Lung (tissue), 12 donors: ENCODE results near the gene CRAMP1. TPM values are rescaled to one million over a fixed set of nuclear protein-coding genes. Genes with fewer than 3 reads are reported as not detected.

Experiments
- ATAC-seq: fragments of 200-7000 bp; cut with Tn5 transposase; one replicate; pipeline ENCODE4 v1.9.1; 2020; ENCODE audit warnings: moderate number of reproducible peaks; ENCODE audit not compliant: insufficient read depth, low FRiP score
- DNase-seq, 3 donors: peaks; one replicate each; pipeline ENCODE4 v3.0.0-alpha.2; 2013 to 2017
- H3K27ac ChIP-seq, 2 donors: one replicate each; pipeline ENCODE4 v1.5.1; 2013; ENCODE audit warnings: mild to moderate bottlenecking in 2 of 2, moderate library complexity in 2 of 2, control low read depth in 1 of 2, inconsistent platforms in 1 of 2, low read depth in 1 of 2, low read length in 1 of 2
- H3K27me3 ChIP-seq, 3 donors: one replicate each; pipeline ENCODE4 v1.5.1; 2013; ENCODE audit warnings: low read length in 2 of 3; ENCODE audit not compliant: control insufficient read depth in 3 of 3, insufficient read depth in 3 of 3
- H3K36me3 ChIP-seq, 4 donors: one replicate each; pipeline ENCODE4 v1.5.1; 2013; ENCODE audit warnings: low read length in 4 of 4, mild to moderate bottlenecking in 1 of 4, moderate library complexity in 1 of 4; ENCODE audit not compliant: control insufficient read depth in 4 of 4, insufficient read depth in 4 of 4
- H3K4me1 ChIP-seq, 5 donors: one replicate each; pipeline ENCODE4 v1.5.1; 2013; ENCODE audit warnings: low read length in 5 of 5, mild to moderate bottlenecking in 2 of 5, moderate library complexity in 1 of 5; ENCODE audit not compliant: control insufficient read depth in 5 of 5, insufficient read depth in 5 of 5
- H3K4me3 ChIP-seq: one replicate; pipeline ENCODE4 v1.5.1; 2013; ENCODE audit warnings: mild to moderate bottlenecking, control low read depth, moderate library complexity
- H3K9ac ChIP-seq, 2 donors: one replicate each; pipeline ENCODE4 v1.5.1; 2013; ENCODE audit warnings: low read length in 2 of 2, control low read depth in 1 of 2; ENCODE audit not compliant: insufficient read depth in 1 of 2
- H3K9me3 ChIP-seq, 4 donors: one replicate each; pipeline ENCODE4 v1.5.1; 2013; ENCODE audit warnings: low read length in 3 of 4, mild to moderate bottlenecking in 1 of 4, moderate library complexity in 1 of 4; ENCODE audit not compliant: control insufficient read depth in 4 of 4, insufficient read depth in 3 of 4
- WGBS, 2 donors: extraction: QIAGEN DNeasy Blood & Tissue Kit; methylation state at CpG; one replicate each; pipeline ENCODE4 v1.1.7; 2013; 5-methylcytosine and 5-hydroxymethylcytosine counted together
- polyA plus RNA-seq, 2 donors: library from polyadenylated mRNA; stranded (reverse); fragments of 200-250 nt; gene quantifications; one replicate each; pipeline ENCODE4 v1.2.1, GENCODE V29; 2013
- total RNA-seq, 2 donors: library from RNA; depleted of rRNA in 1 of 2; stranded (reverse); fragments of >200 nt in 1 of 2; gene quantifications; one replicate each; pipeline ENCODE4 v1.2.1, GENCODE V29; 2014 to 2021
- TF ChIP-seq, protein P1 (sequence below): IDR thresholded peaks from 2 replicates; pipeline ENCODE4 v1.5.1; 2012; ENCODE audit warnings: mild to moderate bottlenecking; ENCODE audit errors: control extremely low read depth, extremely low read depth
- donor health status: control.
- donor health status: control.
- donor health status: Bipolar disorder and iron deficiency.
- donor health status: healthy.
- donor health status: DM: yes; HTN: yes; CAD: no.

The CRAMP1 gene
- total and polyA plus RNA-seq, 4 donors = 6.6 to 20.4 (median 12.5) TPM

DNA sequence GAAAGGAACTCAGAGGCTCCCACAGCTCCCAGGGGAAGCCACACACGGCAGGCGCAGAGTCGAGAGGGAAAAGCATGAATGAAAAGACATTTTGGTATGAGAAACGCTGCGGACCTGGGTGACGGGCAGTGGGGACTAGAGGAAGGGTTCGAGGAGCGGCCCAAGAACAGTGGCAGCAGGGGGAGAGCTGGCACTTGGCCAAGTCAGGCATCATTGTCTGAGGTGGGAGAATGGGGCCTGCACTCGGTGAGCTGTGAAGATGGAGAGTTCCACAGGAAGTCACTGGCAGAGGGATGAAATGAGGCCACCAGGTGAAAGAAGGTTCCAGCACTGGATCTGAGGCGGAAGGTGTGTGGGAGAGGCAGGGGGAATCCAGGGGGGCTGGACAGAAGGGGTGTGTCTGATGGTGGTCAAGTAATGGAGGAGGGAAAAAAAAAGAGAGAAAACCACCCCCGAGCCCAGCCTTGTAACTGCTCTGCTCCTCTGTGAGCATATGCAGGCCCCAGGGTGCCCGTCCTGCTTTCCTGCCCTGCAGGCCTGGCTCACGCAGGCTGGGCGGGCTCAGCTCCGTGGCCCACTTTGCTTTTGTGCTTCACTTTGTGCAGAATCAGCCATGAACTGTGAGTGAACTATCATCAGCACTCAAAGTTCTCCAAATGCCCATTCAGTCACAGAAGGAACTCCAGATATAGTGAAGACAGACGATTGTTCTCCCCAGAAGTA is 46.9 kb upstream of the CRAMP1 start:
- 90 to 96% methylated on average over 16 of the region's 16 CpGs for whole genome bisulfite sequencing, 2 donors
- H3K9ac ChIP-seq = no peak overlapping the region
- no peak for ATAC-seq
- no peak for DNase-seq
- H3K36me3 ChIP-seq = peaks cover 0 to 11% (median 6%) of the 10 kb centered on the region in 4 donors
- peaks cover 0 to 3% (median 0%) of the 10 kb centered on the region in 5 donors for H3K4me1 ChIP-seq
- no peak overlapping the region for H3K4me3 ChIP-seq
- no peak overlapping the region for H3K27ac ChIP-seq
- TF ChIP-seq, protein P1, sequence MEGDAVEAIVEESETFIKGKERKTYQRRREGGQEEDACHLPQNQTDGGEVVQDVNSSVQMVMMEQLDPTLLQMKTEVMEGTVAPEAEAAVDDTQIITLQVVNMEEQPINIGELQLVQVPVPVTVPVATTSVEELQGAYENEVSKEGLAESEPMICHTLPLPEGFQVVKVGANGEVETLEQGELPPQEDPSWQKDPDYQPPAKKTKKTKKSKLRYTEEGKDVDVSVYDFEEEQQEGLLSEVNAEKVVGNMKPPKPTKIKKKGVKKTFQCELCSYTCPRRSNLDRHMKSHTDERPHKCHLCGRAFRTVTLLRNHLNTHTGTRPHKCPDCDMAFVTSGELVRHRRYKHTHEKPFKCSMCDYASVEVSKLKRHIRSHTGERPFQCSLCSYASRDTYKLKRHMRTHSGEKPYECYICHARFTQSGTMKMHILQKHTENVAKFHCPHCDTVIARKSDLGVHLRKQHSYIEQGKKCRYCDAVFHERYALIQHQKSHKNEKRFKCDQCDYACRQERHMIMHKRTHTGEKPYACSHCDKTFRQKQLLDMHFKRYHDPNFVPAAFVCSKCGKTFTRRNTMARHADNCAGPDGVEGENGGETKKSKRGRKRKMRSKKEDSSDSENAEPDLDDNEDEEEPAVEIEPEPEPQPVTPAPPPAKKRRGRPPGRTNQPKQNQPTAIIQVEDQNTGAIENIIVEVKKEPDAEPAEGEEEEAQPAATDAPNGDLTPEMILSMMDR = no peak
- H3K27me3 ChIP-seq = no peaks in the 10 kb centered on the region
- H3K9me3 ChIP-seq = no peaks in the 10 kb centered on the region

- Histone ChIP-seq H3K27ac (no peak overlapping the region), H3K9me3 (no peaks in the 10 kb centered on the region), H3K4me3 (no peak overlapping the region), H3K4me1 (no peaks in the 10 kb centered on the region), H3K9ac (no peak overlapping the region), H3K27me3 (no peaks in the 10 kb centered on the region), H3K36me3 (peaks cover 0 to 11% (median 5%) of the 10 kb centered on the region in 4 donors)
- DNase-seq (no peak), ATAC-seq (no peak)
- TF ChIP-seq, protein P1 = no peak
- WGBS, 2 donors = 94% methylated on average over 13 of the region's 13 CpGs
Observed at GRCh38 chr16:1567988-1568387, 44.2 kb upstream of the CRAMP1 start.

DNA sequence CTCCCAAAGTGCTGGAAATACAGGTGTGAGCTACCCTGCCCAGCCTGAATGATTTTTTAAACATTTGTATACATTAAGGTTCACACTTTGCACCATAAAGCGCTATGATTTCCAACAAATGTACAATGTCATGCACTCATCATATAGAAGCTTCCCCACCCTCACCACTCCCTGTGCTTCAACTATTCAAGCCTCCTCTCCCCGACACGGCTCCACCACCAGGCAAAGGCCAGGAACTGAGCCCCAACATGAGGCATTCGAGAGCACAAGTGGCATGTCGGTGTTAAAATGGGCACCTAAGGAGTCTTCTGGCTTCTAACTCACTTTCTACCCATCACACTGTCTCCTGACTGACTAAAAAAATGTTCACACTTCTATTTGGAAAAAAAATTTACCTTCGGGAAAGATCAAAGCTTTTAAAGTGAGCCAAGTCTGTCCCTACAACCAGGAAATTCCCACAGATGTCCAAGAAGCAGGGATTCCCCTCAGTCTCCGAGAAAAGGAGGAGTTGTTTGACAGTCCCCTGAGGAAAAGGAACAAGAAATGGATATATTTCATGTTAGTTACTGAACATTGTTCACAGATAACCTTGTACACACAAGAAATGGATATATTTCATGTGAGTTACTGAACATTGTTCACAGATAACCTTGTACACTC is 41.0 kb upstream of the CRAMP1 start:
- no peak overlapping the region for H3K27ac ChIP-seq
- no peak overlapping the region for H3K4me3 ChIP-seq
- DNase-seq = no peak
- no peaks in the 10 kb centered on the region for H3K4me1 ChIP-seq
- H3K9ac ChIP-seq = no peak overlapping the region
- WGBS, 2 donors = 75 to 88% methylated on average over 7 of the region's 7 CpGs
- no peaks in the 10 kb centered on the region for H3K9me3 ChIP-seq
- no peaks in the 10 kb centered on the region for H3K27me3 ChIP-seq
- TF ChIP-seq, protein P1 = no peak
- H3K36me3 ChIP-seq = peaks cover 0 to 9% (median 5%) of the 10 kb centered on the region in 4 donors
- ATAC-seq = no peak
